Epithelial cell of esophagus (primary cell): Measurements from ENCODE around the gene TMEM44.

ENCODE experiments used
- DNase-seq: peaks from one replicate; pipeline ENCODE4 v3.0.0; 2010; ENCODE audit warnings: low read depth
- H3K4me3 ChIP-seq: 2 replicates; pipeline ENCODE4 v1.5.1; 2011; ENCODE audit warnings: mild to moderate bottlenecking, low read length, control low read depth
- CTCF ChIP-seq: IDR thresholded peaks from 2 replicates; pipeline ENCODE4 v1.5.1; 2011; ENCODE audit warnings: low read depth, mild to moderate bottlenecking, low read length, control low read depth, inconsistent platforms; ENCODE audit not compliant: insufficient read depth; ENCODE audit errors: missing control alignments

The TMEM44 gene

GRCh38 chr3:194661946-194662345 is 28.7 kb upstream of the TMEM44 start:
- TF ChIP-seq CTCF, result no peak
- H3K4me3 ChIP-seq, result no peak overlapping the region
- DNase-seq, result no peak

- TF ChIP-seq CTCF, result no peak
- H3K4me3 ChIP-seq, result no peak overlapping the region
- no peak for DNase-seq
Observed at GRCh38 chr3:194661374-194661773, 28.2 kb upstream of the TMEM44 start.

- TF ChIP-seq CTCF, result no peak
- H3K4me3 ChIP-seq, result no peak overlapping the region
- no peak for DNase-seq
Observed at GRCh38 chr3:194659778-194660177, 26.6 kb upstream of the TMEM44 start.

GRCh38 chr3:194658477-194659242 is 25.4 kb upstream of the TMEM44 start:
- no peak for DNase-seq
- H3K4me3 ChIP-seq, result no peak overlapping the region
- TF ChIP-seq CTCF, result no peak

- no peak for TF ChIP-seq CTCF
- no peak overlapping the region for H3K4me3 ChIP-seq
- DNase-seq, result no peak
Observed at GRCh38 chr3:194657439-194657838, 24.2 kb upstream of the TMEM44 start.

GRCh38 chr3:194654443-194654842 is 21.2 kb upstream of the TMEM44 start:
- H3K4me3 ChIP-seq, result no peak overlapping the region
- no peak for TF ChIP-seq CTCF
- DNase-seq, result no peak

GRCh38 chr3:194647747-194648146 is 14.5 kb upstream of the TMEM44 start:
- no peak for TF ChIP-seq CTCF
- no peak for DNase-seq
- no peak overlapping the region for H3K4me3 ChIP-seq
